ENCODE results near the gene NME9. TPM values are rescaled to one million over a fixed set of nuclear protein-coding genes. Genes with fewer than 3 reads are reported as not detected.

Gene NME9
- total RNA-seq, 1 donor from 2014 or later = not detected

- intact Hi-C loops (cut with DNase I) = no loop called here
- ATAC-seq = no peak
- DNase-seq (ENCODE audit: missing footprints) = no peak
Observed at GRCh38 chr3:138256022-138256421, 73.6 kb downstream of the NME9 start.

GRCh38 chr3:138254216-138254615 lies 75.4 kb downstream of the NME9 start:
- DNase-seq (ENCODE audit: missing footprints) (no peak), ATAC-seq (no peak)
- intact Hi-C loops (cut with DNase I) = no loop called here

- ATAC-seq (no peak), DNase-seq (ENCODE audit: missing footprints) (no peak)
- intact Hi-C loops (cut with DNase I) = no loop called here
Observed at GRCh38 chr3:138253609-138254008, 76.0 kb downstream of the NME9 start.

Other genes starting within 250 kb of the NME9 start
- gene DZIP1L, start 214.2 kb downstream of the NME9 start, total RNA-seq = 3.8 TPM
- not detected for gene A4GNT, start 197.5 kb downstream of the NME9 start, total RNA-seq
- gene DBR1, start 154.9 kb downstream of the NME9 start, total RNA-seq = 7.1 TPM
- 25.4 TPM for gene ARMC8, start 142.6 kb downstream of the NME9 start, total RNA-seq
- gene MRAS, start 18.7 kb upstream of the NME9 start, total RNA-seq = 396 TPM
- gene ESYT3, start 104.8 kb upstream of the NME9 start, total RNA-seq = 1.4 TPM